GM19324 (cell line): ENCODE results near the gene LENEP.
A peak's percentile ranks its signal among the peaks of the same experiment; 100 is the strongest.
"Not testable (repeated sequence)": the region's sequence is repeated elsewhere in the genome, so short reads cannot be mapped to it uniquely, and the experiment has no call there.

Experiments
- ATAC-seq: cut with Tn5 transposase; IDR thresholded peaks from one replicate; pipeline ENCODE4 v1.9.1; 2021; ENCODE audit warnings: mild to moderate bottlenecking, moderate library complexity; ENCODE audit not compliant: unreplicated experiment, low FRiP score

Gene LENEP

GRCh38 chr1:154974102-154974807 is 19.1 kb upstream of the LENEP start, which contains the start of gene CKS1B:
TSS of gene CKS1B (plus strand) at chr1:154974681. CDS start at chr1:154974746, 65 bp downstream.
- ATAC-seq: peak; percentile 82

GRCh38 chr1:154974808-154975408 is 18.5 kb upstream of the LENEP start:
- peak; percentile 61 for ATAC-seq

- ATAC-seq: no peak
Measured at GRCh38 chr1:154975409-154976059, 17.9 kb upstream of the LENEP start.

GRCh38 chr1:154977762-154978161 is 15.6 kb upstream of the LENEP start:
- not testable (repeated sequence) for ATAC-seq

- ATAC-seq: no peak
Measured at GRCh38 chr1:154978360-154978759, 15.0 kb upstream of the LENEP start.

- ATAC-seq: no peak
Measured at GRCh38 chr1:154982341-154982740, 11.0 kb upstream of the LENEP start.

GRCh38 chr1:154982897-154983648 is 10.3 kb upstream of the LENEP start, which contains the start of gene FLAD1:
TSS of gene FLAD1 (plus strand) at chr1:154983344. CDS start at chr1:154983695, 351 bp downstream.
- ATAC-seq: peak; percentile 97

GRCh38 chr1:154983776-154984466 is 9.5 kb upstream of the LENEP start:
- ATAC-seq: no peak

- ATAC-seq: not testable (repeated sequence)
Measured at GRCh38 chr1:154986736-154987135, 6.7 kb upstream of the LENEP start.

GRCh38 chr1:154987326-154987725 is 6.1 kb upstream of the LENEP start:
- ATAC-seq: no peak

- no peak for ATAC-seq
Measured at GRCh38 chr1:154988058-154988954, 5.1 kb upstream of the LENEP start.

- ATAC-seq: no peak
Measured at GRCh38 chr1:154989195-154989860, 4.1 kb upstream of the LENEP start.

GRCh38 chr1:154990276-154990675 is 3.1 kb upstream of the LENEP start:
- no peak for ATAC-seq

- no peak for ATAC-seq
Measured at GRCh38 chr1:154992721-154993571, 440 bp upstream of the LENEP start.

GRCh38 chr1:154994269-154994587 is 842 bp downstream of the LENEP start:
- ATAC-seq: no peak

GRCh38 chr1:154994591-154994990 is 1.2 kb downstream of the LENEP start:
- ATAC-seq: no peak

- not testable (repeated sequence) for ATAC-seq
Measured at GRCh38 chr1:154995301-154995983, 2.1 kb downstream of the LENEP start.
